Parathyroid adenoma (tissue), 2 donors: ENCODE data around the gene COX19.

Experiments used
- H2AFZ ChIP-seq: fragments of 300-600 bp; sonication (generic); one replicate; pipeline ENCODE4 v1.7.0; 2017; ENCODE audit warnings: antibody characterized with exemption, mild to moderate bottlenecking
- H3K27ac ChIP-seq: fragments of 300-600 bp; sonication (generic); one replicate; pipeline ENCODE4 v1.7.0; 2017
- H3K27me3 ChIP-seq: fragments of 300-600 bp; sonication (generic); one replicate; pipeline ENCODE4 v1.7.0; 2017; ENCODE audit warnings: low read length; ENCODE audit not compliant: control insufficient read depth, insufficient read depth
- H3K36me3 ChIP-seq: fragments of 300-600 bp; sonication (generic); one replicate; pipeline ENCODE4 v1.7.0; 2017; ENCODE audit warnings: low read length; ENCODE audit not compliant: control insufficient read depth, insufficient read depth
- H3K4me1 ChIP-seq: fragments of 300-600 bp; sonication (generic); one replicate; pipeline ENCODE4 v1.7.0; 2017; ENCODE audit warnings: control low read depth
- H3K4me2 ChIP-seq: fragments of 300-600 bp; sonication (generic); one replicate; pipeline ENCODE4 v1.7.0; 2017; ENCODE audit warnings: low read length
- H3K4me3 ChIP-seq: fragments of 300-600 bp; sonication (generic); one replicate; pipeline ENCODE4 v1.7.0; 2017; ENCODE audit warnings: low read depth, low read length
- H3K79me2 ChIP-seq: fragments of 300-600 bp; sonication (generic); one replicate; pipeline ENCODE4 v1.7.0; 2017; ENCODE audit warnings: control low read depth
- H3K9ac ChIP-seq: fragments of 300-600 bp; sonication (generic); one replicate; pipeline ENCODE4 v1.7.0; 2017; ENCODE audit warnings: mild to moderate bottlenecking
- H3K9me3 ChIP-seq: fragments of 300-600 bp; sonication (generic); one replicate; pipeline ENCODE4 v1.7.0; 2017; ENCODE audit warnings: low read length; ENCODE audit not compliant: control insufficient read depth
- TF ChIP-seq, protein P1 (sequence below): fragments of 300-600 bp; sonication (generic); IDR thresholded peaks from one replicate; pipeline ENCODE4 v1.7.0; 2017; ENCODE audit warnings: antibody characterized with exemption, mild to moderate bottlenecking
- donor health status: primary hyperparathyroidism.

COX19 gene

DNA sequence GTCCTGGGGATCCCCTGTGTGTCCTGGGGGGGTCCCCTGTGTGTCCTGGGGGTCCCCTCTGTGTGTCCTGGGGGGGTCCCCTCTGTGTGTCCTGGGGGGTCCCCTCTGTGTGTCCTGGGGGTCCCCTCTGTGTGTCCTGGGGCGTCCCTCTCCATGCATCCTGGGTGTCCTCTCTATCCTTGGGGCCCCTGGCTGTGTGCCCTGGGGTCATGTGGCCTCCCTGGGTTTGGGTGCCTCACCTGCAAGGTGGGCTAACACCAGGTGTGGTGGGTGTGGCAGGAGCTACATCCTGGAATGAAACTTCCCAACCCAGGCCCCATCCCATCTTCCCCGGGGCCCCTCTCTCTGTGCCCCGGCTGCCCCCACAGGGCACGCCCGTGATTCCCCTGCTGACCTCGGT, 12.6 kb upstream of the COX19 start:
- peaks cover 2% of the 10 kb centered on the region for H3K4me1 ChIP-seq
- H3K79me2 ChIP-seq = no peaks in the 10 kb centered on the region
- H3K9ac ChIP-seq = no peak overlapping the region
- no peaks in the 10 kb centered on the region for H3K27me3 ChIP-seq
- H3K4me2 ChIP-seq = no peak overlapping the region
- H3K9me3 ChIP-seq = no peaks in the 10 kb centered on the region
- H3K36me3 ChIP-seq = no peaks in the 10 kb centered on the region
- no peak overlapping the region for H3K27ac ChIP-seq
- H2AFZ ChIP-seq = peak overlapping the region; percentile 73
- TF ChIP-seq, protein P1, sequence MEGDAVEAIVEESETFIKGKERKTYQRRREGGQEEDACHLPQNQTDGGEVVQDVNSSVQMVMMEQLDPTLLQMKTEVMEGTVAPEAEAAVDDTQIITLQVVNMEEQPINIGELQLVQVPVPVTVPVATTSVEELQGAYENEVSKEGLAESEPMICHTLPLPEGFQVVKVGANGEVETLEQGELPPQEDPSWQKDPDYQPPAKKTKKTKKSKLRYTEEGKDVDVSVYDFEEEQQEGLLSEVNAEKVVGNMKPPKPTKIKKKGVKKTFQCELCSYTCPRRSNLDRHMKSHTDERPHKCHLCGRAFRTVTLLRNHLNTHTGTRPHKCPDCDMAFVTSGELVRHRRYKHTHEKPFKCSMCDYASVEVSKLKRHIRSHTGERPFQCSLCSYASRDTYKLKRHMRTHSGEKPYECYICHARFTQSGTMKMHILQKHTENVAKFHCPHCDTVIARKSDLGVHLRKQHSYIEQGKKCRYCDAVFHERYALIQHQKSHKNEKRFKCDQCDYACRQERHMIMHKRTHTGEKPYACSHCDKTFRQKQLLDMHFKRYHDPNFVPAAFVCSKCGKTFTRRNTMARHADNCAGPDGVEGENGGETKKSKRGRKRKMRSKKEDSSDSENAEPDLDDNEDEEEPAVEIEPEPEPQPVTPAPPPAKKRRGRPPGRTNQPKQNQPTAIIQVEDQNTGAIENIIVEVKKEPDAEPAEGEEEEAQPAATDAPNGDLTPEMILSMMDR = no peak
- no peak overlapping the region for H3K4me3 ChIP-seq

DNA sequence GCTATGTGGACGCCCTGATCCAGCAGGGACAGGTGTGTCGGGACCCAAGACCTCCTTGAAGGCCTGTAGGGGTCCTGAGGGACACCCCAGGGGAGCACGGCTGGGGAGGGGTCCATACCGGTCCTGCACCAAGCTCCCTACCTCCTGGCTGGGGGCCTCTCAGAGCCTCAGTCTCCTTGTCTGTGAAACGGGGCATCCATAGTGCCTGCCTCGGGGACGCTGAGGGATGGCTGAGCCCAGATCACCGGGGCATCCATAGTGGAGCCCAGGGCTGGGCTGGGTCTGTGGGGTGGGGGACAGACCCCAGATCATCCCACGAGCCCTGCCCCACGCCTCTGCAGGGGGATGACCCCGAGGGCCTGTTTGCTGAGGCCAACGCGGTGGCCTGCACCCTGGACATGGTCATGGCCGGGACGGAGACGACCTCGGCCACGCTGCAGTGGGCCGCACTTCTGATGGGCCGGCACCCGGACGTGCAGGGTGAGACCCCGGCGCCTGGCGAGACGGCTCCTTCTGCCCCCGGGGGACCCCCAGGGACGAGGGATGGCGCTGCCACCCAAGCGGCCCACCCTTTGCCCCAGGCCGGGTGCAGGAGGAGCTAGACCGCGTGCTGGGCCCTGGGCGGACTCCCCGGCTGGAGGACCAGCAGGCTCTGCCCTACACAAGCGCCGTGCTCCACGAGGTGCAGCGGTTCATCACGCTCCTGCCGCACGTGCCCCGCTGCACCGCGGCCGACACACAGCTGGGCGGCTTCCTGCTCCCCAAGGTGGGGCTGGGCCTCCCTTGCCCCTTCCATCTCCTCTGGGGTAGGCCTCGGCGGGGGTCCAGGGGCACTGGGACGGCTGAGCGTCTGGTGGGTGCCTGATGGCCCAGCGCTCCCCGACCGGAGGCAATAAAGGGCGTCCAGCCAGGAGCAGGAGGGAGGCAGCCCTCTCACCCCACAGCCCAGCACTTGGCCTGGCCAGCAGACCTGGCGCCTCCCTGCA, 11.7 kb upstream of the COX19 start:
- H3K4me1 ChIP-seq = peaks cover 2% of the 10 kb centered on the region
- no peak overlapping the region for H3K4me2 ChIP-seq
- H3K9ac ChIP-seq = no peak overlapping the region
- H3K79me2 ChIP-seq = no peaks in the 10 kb centered on the region
- no peak overlapping the region for H3K4me3 ChIP-seq
- no peaks in the 10 kb centered on the region for H3K36me3 ChIP-seq
- H2AFZ ChIP-seq = no peak overlapping the region
- H3K9me3 ChIP-seq = no peaks in the 10 kb centered on the region
- no peaks in the 10 kb centered on the region for H3K27me3 ChIP-seq
- H3K27ac ChIP-seq = no peak overlapping the region
- TF ChIP-seq, protein P1 = no peak

DNA sequence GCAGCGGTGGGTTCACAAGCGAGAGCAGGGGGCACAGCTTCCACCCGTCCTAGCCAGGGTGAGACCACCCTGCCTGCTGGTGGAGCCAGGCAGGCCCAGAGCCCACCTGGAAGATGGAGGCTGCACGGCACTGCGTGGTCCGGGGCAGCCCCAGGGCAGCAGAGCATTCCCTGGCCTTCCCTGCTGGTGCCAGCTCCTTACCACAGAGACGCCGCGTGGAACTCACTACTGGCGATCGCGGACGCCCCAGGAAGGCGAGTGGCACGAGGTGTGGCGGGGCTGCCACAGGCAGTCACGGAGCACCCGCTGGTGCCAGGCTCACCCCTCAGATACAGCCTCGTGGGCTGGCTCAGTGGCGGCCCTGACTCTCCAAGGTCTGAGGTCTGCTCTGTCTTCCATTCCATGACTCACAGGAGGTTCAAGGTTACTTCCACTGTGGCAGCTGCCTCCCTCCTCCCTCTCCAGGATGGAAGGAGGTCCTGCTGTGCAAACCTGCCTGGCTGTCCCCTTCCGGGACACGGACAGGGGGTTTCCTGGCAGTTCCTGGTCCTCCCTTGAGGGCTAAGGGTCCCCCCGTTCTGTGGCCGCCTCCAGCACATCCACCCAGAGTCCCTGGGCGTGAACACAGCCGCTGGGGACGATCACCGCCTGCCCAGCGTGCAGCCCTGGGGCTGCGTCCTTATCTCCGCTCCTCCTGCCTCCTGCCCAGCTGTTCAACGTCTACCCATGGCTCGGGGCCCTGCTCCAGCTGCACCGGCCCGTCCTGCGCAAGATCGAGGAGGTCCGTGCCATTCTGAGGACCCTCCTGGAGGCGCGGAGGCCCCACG, 10.8 kb upstream of the COX19 start:
- Histone ChIP-seq H3K36me3 (no peaks in the 10 kb centered on the region), H3K9ac (no peak overlapping the region), H3K4me1 (peaks cover 2% of the 10 kb centered on the region), H2AFZ (no peak overlapping the region), H3K4me3 (no peak overlapping the region), H3K27ac (no peak overlapping the region), H3K4me2 (no peak overlapping the region), H3K79me2 (no peaks in the 10 kb centered on the region), H3K9me3 (no peaks in the 10 kb centered on the region), H3K27me3 (no peaks in the 10 kb centered on the region)
- TF ChIP-seq, protein P1 = no peak

DNA sequence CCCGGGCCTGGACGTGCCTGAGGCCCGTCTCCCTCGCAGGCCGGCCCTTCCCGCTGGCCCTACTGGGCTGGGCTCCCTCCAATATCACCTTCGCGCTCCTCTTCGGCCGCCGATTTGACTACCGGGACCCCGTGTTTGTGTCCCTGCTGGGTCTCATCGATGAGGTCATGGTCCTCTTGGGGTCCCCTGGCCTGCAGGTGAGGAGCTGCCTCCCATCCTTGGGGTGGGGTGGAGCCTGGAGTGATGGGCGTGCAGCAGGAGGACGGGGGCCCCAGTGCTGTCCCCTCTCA, 9.7 kb upstream of the COX19 start:
- no peak overlapping the region for H2AFZ ChIP-seq
- no peak overlapping the region for H3K4me2 ChIP-seq
- TF ChIP-seq, protein P1 = no peak
- H3K27me3 ChIP-seq = no peaks in the 10 kb centered on the region
- H3K36me3 ChIP-seq = no peaks in the 10 kb centered on the region
- no peak overlapping the region for H3K4me3 ChIP-seq
- peaks cover 2% of the 10 kb centered on the region for H3K4me1 ChIP-seq
- no peak overlapping the region for H3K27ac ChIP-seq
- no peaks in the 10 kb centered on the region for H3K9me3 ChIP-seq
- H3K9ac ChIP-seq = no peak overlapping the region
- no peaks in the 10 kb centered on the region for H3K79me2 ChIP-seq
